HG03354 (cell line): ENCODE data around the gene POLN.

ENCODE experiments used
- ATAC-seq: cut with Tn5 transposase; IDR thresholded peaks from one replicate; pipeline ENCODE4 v1.9.1; 2021; ENCODE audit warnings: mild to moderate bottlenecking; ENCODE audit not compliant: unreplicated experiment, poor library complexity, severe bottlenecking

The POLN gene

DNA sequence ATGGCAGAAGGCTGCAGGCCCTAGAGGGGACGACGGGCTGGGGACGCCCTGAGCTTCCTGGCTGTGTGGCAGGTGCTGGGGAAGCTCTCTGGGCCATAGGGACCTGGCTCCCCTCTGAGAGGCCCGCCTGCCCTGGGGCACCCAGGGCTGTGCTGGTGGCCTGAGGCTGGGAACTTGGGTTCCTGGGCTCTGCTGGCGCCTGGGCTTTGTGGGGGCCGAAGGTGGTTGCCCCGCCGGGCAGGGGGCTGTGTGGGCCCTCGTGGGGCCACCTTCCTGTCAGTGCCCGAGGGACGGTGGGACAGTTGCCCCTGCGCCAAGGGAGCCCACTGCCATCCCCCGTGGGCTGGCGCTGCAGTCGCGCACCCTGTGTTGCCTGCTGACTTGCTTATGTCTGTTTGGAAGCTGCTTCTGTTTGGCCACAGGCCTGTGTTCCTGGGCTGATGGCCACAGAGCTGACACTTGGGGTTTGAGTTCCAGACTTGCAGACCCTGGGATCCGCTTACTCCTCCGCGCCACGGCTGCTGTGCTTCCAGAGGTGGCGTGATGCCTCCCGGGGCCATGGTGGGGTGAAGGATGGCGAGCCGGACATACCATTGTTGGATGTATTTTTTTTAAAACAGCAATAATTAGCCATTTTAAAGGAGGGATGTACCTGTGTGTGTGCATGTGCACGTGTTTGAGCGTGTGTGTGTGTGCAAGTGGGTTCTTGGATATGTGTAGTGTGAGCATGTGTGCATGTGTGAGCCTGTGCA lies 174.3 kb downstream of the POLN start:
- ATAC-seq = no peak

DNA sequence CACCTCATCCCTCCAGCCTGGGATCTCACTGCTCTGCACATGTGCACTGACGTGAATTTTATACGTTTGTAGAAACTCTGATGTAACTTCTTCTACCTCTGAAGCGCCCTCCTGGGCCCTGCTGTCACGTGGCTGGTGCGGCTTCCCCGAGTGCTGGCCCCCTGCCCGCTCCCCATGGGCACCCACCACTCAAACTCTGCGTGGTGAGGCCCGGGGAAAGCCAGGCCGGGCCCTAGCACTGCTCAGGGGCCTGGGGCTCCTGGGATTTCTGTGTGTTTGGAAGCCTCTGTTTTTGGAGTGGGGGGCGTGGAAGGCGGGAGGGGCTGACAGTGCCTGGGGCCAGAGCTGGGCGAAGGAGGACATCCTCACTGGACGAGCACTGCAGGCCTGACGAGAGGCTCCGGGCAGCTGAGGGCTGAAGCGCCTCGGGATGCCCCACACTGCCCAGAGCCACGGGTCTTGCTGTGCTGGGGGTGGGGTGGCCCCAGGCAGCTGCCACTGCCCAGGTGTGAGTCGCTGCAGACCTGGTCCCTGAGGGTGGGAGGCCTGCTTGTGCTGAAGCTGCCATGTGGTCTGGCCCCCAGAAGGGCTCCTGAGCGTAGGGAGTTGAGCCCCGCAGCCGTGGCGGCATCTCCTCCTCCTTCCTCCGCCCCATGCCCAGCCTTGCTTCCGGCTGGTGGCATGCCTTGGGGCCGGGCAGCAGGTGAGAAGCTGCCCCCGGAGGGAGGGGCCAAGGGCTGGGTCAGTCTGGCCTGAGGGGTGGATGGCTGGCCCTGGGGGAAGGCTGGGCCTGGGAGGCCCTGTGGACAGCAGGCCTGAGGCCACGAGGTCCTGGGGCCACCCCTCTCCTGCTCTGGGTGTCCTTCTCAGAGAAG lies 175.1 kb downstream of the POLN start:
- no peak for ATAC-seq

DNA sequence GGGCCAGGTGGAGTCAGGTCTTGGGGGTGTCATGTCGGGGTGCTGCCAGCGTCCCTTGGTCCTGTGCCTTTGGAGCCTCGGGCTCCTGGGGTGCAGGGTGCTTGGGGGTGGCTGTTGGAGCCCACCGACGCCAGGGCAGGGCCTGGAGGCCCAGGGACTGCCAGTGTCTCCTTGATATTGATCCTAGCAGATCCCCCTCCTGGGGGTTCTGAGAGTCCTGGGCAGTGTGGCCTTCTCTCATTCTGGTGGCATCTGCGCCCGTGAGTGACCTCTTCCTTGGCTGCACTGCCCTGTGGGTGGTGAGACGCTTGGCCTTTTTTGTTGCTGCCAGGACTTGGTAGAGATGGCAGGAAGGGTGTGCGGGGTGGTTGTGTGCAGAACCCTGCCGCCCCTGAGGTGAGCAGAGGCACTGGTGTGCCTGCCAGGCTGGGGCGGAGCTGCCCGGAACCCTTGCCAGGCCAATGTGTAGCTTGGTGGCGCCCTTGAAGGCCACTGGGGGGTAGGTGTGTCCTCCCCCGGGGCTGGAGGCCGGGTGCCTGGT lies 175.8 kb downstream of the POLN start:
- ATAC-seq = no peak

- ATAC-seq = no peak
Observed at GRCh38 chr4:2065106-2065930, 176.6 kb downstream of the POLN start.

DNA sequence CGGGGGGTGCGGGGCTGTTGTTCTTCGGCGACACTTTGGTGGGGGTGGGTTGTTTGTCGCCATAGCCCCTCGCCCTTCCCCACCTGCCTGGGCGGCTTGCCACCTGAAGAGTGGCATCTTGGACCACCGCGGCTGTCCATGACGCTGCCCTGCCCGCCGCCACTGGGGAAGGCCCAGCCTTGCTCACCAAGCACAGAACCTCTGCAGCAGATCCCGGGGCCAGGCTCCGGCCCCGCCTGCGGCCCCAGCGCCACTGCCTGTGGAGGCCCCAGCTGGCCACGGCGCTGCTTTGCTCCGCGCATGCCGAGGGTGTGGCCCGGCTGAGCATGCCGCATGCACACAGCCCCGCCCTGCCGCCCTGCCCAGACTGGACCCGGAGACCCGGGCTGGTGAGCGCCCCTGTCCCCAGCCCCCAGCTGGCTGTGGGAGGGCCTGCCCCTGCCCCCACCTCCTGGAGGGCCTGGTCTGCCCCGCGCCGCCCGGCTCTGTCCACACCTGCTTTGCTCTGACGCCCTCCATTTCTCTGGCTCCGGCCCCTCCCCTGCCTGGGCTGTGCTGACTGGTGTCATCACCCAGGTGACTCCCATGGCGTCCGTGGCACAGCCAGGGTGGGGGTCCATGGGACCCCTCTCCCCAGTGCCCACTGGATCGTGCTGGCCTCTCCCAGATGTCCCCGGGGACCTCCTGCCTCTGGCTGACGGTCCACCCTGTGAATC lies 177.5 kb downstream of the POLN start:
- ATAC-seq = no peak

- no peak for ATAC-seq
Observed at GRCh38 chr4:2063557-2064275, 178.2 kb downstream of the POLN start.

DNA sequence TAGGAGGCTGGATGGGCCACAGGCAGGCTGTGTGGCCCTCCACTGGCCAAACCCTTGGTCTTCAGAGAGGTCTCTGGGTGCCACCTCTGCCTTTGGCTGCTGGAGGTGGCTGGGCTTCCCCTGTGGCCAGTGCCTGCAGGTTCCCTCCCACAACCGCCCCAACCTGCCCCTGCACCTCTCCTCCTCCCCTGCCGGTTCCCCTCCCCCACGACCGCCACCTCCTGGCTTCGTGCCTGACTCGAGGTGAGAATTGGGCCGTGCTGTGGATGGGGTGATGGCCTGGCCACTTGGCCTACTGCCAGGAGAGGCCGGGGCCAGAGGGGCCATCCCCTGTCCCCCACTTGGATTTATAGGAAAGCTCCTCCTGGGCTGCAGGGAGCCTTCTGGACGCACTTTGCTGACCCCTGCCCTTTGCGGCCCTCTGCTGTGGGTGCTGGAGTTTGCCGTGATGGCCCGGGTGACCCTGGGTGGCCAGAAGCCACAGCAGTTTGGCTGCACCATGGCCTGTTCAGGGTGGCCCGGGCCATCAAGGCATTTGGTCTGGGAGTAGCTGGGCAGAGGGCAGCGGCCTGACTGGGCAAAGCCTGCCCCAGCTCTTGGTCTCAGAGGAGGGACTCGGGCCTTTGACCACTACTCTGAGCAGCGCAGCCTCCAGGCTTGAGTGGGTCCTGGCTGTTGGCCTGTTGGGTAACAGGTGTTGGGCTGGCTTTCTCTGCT lies 179.0 kb downstream of the POLN start:
- ATAC-seq = no peak

DNA sequence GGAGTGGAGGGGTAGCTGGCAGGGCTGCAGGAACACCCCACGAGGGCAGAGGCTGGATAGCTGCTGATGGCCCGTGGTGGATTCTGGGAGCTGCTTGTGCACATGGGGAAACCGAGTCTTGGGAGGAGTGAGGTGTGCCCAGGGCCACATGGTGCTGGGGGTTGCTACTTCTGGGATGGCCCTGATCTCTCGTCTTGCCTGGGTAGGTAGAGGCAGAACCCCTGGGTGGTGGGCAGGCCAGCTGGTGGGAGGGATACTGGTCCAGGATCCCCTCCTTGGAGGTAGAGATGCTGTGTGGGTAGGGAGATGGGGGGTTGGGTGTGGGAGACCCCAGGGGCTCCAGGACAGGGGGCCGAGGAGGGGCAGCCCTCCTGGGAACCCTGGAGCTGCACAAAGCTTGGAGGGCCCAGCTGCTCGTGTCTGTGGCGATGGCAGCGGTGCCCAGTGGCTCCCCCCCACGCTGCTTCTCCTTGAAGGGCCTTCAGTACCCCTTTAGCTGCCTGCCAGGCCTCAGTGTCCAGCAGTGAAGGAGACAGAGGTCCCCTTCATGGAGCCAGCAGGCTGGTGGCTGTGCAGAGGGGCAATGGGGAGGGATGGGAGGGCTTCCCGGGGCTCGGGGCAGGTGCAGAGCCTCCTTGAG lies 179.6 kb downstream of the POLN start:
- ATAC-seq = no peak

- no peak for ATAC-seq
Observed at GRCh38 chr4:2061186-2062131, 180.5 kb downstream of the POLN start.

- no peak for ATAC-seq
Observed at GRCh38 chr4:2060611-2061185, 181.2 kb downstream of the POLN start.

- ATAC-seq = no peak
Observed at GRCh38 chr4:2059726-2060602, 182.0 kb downstream of the POLN start.

GRCh38 chr4:2059046-2059725 lies 182.7 kb downstream of the POLN start, which contains the start of gene NAT8L:
Gene NAT8L, plus strand, starts transcription at chr4:2059327. Its CDS starts 185 bp downstream, at chr4:2059512.
- ATAC-seq = no peak

DNA sequence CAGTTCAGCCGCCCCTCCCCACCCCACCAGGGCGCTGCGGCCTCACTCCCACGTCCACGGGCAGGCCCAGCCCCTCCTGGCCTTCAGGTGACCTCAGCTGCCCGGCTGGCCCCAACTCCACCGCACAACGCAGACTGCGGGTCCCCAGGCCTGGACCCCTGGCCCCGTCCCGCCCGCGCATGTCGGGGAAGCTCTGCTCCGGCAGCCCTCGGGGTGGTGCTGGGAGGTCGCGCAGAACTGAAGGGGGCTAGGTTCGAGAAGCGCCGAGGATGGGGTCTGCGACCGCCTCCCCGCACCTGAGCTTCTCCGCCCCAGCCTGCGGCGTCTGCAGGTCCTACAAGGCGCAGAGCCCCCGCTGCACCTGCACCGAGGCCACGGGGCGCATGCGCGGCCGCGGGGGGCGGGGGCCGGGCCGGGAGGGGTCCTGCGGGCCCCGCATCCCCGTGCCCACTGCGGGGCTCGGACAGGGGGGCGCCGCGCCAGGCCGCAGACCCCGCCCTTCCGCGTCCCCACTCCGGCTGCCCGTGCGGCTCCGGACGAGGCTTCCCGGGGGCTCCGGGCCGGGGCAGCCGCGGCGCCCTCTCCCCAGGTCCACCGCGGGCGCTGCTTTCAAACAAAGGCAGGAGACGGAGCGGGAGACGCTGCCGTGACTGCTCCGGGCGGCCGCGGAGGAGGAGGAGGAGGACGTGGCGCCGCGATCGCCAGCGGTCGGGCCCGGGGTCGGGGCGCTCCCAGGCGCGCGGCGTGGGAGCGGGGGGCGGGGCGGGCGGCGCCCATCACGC lies 183.5 kb downstream of the POLN start:
- ATAC-seq = no peak
